Astrocyte (in vitro differentiated cells and primary cell): Measurements from ENCODE around the gene MEAK7. TPM values are rescaled to one million over a fixed set of nuclear protein-coding genes. Genes with fewer than 3 reads are reported as not detected.

Experiments
- DNase-seq: peaks from one replicate; pipeline ENCODE4 v3.0.0-alpha.2; 2010; ENCODE audit warnings: low read depth
- FAIRE-seq: peaks from 2 replicates; lab custom pipeline; 2011; peaks lifted over from hg19 to GRCh38; lab: Jason Lieb, UNC
- H2AFZ ChIP-seq: 2 replicates; pipeline ENCODE4 v1.6.0; 2012; ENCODE audit warnings: low read depth, low read length, inconsistent platforms
- H3K27ac ChIP-seq: 2 replicates; pipeline ENCODE4 v1.5.1; 2011; ENCODE audit warnings: low read depth, low read length, inconsistent platforms
- H3K27me3 ChIP-seq: 2 replicates; pipeline ENCODE4 v1.6.0; 2011; ENCODE audit warnings: low read length, inconsistent platforms; ENCODE audit not compliant: insufficient read depth
- H3K36me3 ChIP-seq: 2 replicates; pipeline ENCODE4 v1.5.1; 2011; ENCODE audit warnings: low read length, inconsistent platforms; ENCODE audit not compliant: insufficient read depth
- H3K4me1 ChIP-seq: 2 replicates; pipeline ENCODE4 v1.5.1; 2011; ENCODE audit warnings: low read length, inconsistent platforms; ENCODE audit not compliant: insufficient read depth
- H3K4me2 ChIP-seq: 2 replicates; pipeline ENCODE4 v1.6.0; 2012; ENCODE audit warnings: low read length, inconsistent platforms
- H3K4me3 ChIP-seq: 2 replicates; pipeline ENCODE4 v1.5.1; 2011; ENCODE audit warnings: low read depth, mild to moderate bottlenecking, low read length, inconsistent platforms; ENCODE audit not compliant: insufficient read depth
- H3K79me2 ChIP-seq: 2 replicates; pipeline ENCODE4 v1.6.0; 2012; ENCODE audit warnings: mild to moderate bottlenecking, low read length, inconsistent platforms; ENCODE audit not compliant: insufficient read depth
- H3K9ac ChIP-seq: 2 replicates; pipeline ENCODE4 v1.6.0; 2012; ENCODE audit warnings: mild to moderate bottlenecking, low read length, inconsistent platforms
- H3K9me3 ChIP-seq: 2 replicates; pipeline ENCODE4 v1.5.1; 2012; ENCODE audit warnings: low read depth, mild to moderate bottlenecking, low read length, inconsistent platforms; ENCODE audit not compliant: insufficient read depth
- H4K20me1 ChIP-seq: 2 replicates; pipeline ENCODE4 v1.6.0; 2012; ENCODE audit warnings: low read length, inconsistent platforms; ENCODE audit not compliant: insufficient read depth
- H3K27ac Mint-ChIP-seq: one replicate; pipeline ENCODE4 v1.8.0; 2021; ENCODE audit warnings: mild to moderate bottlenecking, mixed read lengths; ENCODE audit not compliant: unreplicated experiment
- H3K27me3 Mint-ChIP-seq: one replicate; pipeline ENCODE4 v1.8.0; 2021; ENCODE audit warnings: low read depth, mixed read lengths; ENCODE audit not compliant: unreplicated experiment
- H3K36me3 Mint-ChIP-seq: one replicate; pipeline ENCODE4 v1.8.0; 2021; ENCODE audit warnings: low read depth, mixed read lengths; ENCODE audit not compliant: unreplicated experiment
- H3K4me1 Mint-ChIP-seq: one replicate; pipeline ENCODE4 v1.8.0; 2021; ENCODE audit warnings: low read depth, mixed read lengths; ENCODE audit not compliant: unreplicated experiment
- H3K4me3 Mint-ChIP-seq: one replicate; pipeline ENCODE4 v1.8.0; 2021; ENCODE audit warnings: mild to moderate bottlenecking, moderate library complexity, mixed read lengths; ENCODE audit not compliant: unreplicated experiment
- H3K9me3 Mint-ChIP-seq: one replicate; pipeline ENCODE4 v1.8.0; 2021; ENCODE audit warnings: mild to moderate bottlenecking, mixed read lengths; ENCODE audit not compliant: unreplicated experiment
- EZH2 ChIP-seq: IDR thresholded peaks from 2 replicates; pipeline ENCODE4 v1.6.1; 2012; ENCODE audit warnings: mild to moderate bottlenecking, low read length, inconsistent platforms; ENCODE audit not compliant: insufficient read depth
- total RNA-seq: library from RNA; stranded (reverse); gene quantifications from 2 replicates; pipeline ENCODE4 v1.2.1, GENCODE V29; 2021
- TF ChIP-seq, protein P1 (sequence below): IDR thresholded peaks from 2 replicates; pipeline ENCODE4 v1.5.1; 2011; ENCODE audit warnings: low read depth, mild to moderate bottlenecking, inconsistent platforms, low read length, moderate library complexity; ENCODE audit not compliant: insufficient read depth

Gene MEAK7
- total RNA-seq, 1 donor from 2014 or later = 41.3 TPM

DNA sequence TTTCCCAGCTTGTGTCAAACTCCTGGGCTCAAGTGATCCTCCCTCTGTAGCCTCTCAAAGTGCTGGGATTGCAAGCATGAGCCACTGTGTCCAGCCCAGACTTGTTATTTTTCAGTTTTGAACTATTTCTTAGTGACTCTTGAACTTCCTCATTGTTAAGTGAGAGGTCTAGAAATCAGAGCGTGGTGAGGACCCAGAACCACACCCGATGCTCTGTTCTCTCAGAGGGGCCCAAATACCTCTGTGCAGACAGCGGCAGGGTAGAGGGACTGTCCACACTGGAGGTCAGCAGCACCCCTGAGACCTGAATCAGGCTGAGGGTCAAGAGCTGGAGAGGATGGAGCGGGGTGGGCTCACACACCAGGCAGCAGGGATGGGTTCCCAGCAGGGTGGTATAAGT is 47.7 kb upstream of the MEAK7 start:
- H3K79me2 ChIP-seq = no peaks in the 10 kb centered on the region
- no peak overlapping the region for H2AFZ ChIP-seq
- Mint-ChIP-seq H3K4me3 (no peak overlapping the region), H3K9me3 (no peaks in the 10 kb centered on the region), H3K27me3 (no peaks in the 10 kb centered on the region), H3K4me1 (peaks cover 20% of the 10 kb centered on the region), H3K27ac (no peak overlapping the region), H3K36me3 (no peaks in the 10 kb centered on the region)
- H3K27me3 ChIP-seq = no peaks in the 10 kb centered on the region
- H3K9me3 ChIP-seq = no peaks in the 10 kb centered on the region
- TF ChIP-seq, protein P1, sequence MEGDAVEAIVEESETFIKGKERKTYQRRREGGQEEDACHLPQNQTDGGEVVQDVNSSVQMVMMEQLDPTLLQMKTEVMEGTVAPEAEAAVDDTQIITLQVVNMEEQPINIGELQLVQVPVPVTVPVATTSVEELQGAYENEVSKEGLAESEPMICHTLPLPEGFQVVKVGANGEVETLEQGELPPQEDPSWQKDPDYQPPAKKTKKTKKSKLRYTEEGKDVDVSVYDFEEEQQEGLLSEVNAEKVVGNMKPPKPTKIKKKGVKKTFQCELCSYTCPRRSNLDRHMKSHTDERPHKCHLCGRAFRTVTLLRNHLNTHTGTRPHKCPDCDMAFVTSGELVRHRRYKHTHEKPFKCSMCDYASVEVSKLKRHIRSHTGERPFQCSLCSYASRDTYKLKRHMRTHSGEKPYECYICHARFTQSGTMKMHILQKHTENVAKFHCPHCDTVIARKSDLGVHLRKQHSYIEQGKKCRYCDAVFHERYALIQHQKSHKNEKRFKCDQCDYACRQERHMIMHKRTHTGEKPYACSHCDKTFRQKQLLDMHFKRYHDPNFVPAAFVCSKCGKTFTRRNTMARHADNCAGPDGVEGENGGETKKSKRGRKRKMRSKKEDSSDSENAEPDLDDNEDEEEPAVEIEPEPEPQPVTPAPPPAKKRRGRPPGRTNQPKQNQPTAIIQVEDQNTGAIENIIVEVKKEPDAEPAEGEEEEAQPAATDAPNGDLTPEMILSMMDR = no peak
- TF ChIP-seq EZH2 = no peak
- no peak overlapping the region for H3K4me2 ChIP-seq
- DNase-seq (no peak), FAIRE-seq (no peak)
- no peak overlapping the region for H3K4me3 ChIP-seq
- H3K27ac ChIP-seq = no peak overlapping the region
- H3K9ac ChIP-seq = no peak overlapping the region
- no peaks in the 10 kb centered on the region for H4K20me1 ChIP-seq
- no peaks in the 10 kb centered on the region for H3K36me3 ChIP-seq
- H3K4me1 ChIP-seq = peaks cover 10% of the 10 kb centered on the region

DNA sequence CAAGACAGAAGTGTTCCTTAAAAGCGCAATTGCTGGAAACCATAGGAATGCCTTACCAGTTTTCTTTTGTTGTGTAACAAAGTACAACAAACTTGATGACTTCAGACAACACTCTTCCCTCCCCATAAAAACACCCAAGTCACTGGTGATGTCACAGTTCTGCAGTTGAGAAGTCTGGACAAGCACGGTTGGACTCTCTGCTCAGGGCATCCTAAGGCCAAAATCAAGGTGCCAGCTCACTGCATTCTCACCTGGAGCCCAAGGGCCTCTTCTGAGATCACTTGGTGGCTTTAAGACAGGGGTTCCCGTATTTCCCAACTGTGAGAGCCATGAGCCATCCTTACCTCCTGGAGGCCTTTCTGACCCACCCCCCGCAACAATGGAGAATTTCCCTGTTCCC is 45.6 kb upstream of the MEAK7 start:
- Histone ChIP-seq H3K36me3 (no peaks in the 10 kb centered on the region), H3K79me2 (no peaks in the 10 kb centered on the region), H3K27me3 (peaks cover 4% of the 10 kb centered on the region), H3K9me3 (no peaks in the 10 kb centered on the region), H3K4me2 (no peak overlapping the region), H3K9ac (no peak overlapping the region), H4K20me1 (no peaks in the 10 kb centered on the region), H3K27ac (no peak overlapping the region), H3K4me3 (no peak overlapping the region), H2AFZ (no peak overlapping the region), H3K4me1 (peaks cover 10% of the 10 kb centered on the region)
- H3K4me3 Mint-ChIP-seq = no peak overlapping the region
- TF ChIP-seq, protein P1 = no peak
- no peak for TF ChIP-seq EZH2
- peak overlapping the region; percentile 48 for H3K27ac Mint-ChIP-seq
- FAIRE-seq = no peak
- no peaks in the 10 kb centered on the region for H3K36me3 Mint-ChIP-seq
- peaks cover 2% of the 10 kb centered on the region for H3K9me3 Mint-ChIP-seq
- peaks cover 2% of the 10 kb centered on the region for H3K27me3 Mint-ChIP-seq
- H3K4me1 Mint-ChIP-seq = peaks cover 23% of the 10 kb centered on the region
- DNase-seq = no peak

GRCh38 chr16:84548971-84549844 is 44.7 kb upstream of the MEAK7 start:
- Histone ChIP-seq H3K4me1 (peaks cover 11% of the 10 kb centered on the region), H3K27me3 (peaks cover 4% of the 10 kb centered on the region), H3K4me3 (no peak overlapping the region), H3K9me3 (no peaks in the 10 kb centered on the region), H2AFZ (peak overlapping the region; percentile 61), H3K9ac (no peak overlapping the region), H3K79me2 (no peaks in the 10 kb centered on the region), H4K20me1 (no peaks in the 10 kb centered on the region), H3K27ac (no peak overlapping the region), H3K36me3 (no peaks in the 10 kb centered on the region), H3K4me2 (peak overlapping the region; percentile 45)
- peaks cover 2% of the 10 kb centered on the region for H3K9me3 Mint-ChIP-seq
- H3K4me1 Mint-ChIP-seq = peaks cover 27% of the 10 kb centered on the region
- H3K36me3 Mint-ChIP-seq = no peaks in the 10 kb centered on the region
- H3K27ac Mint-ChIP-seq = peak overlapping the region; percentile 69
- H3K4me3 Mint-ChIP-seq = no peak overlapping the region
- H3K27me3 Mint-ChIP-seq = peaks cover 5% of the 10 kb centered on the region
- FAIRE-seq (no peak), DNase-seq (no peak)
- TF ChIP-seq, protein P1 = no peak
- no peak for TF ChIP-seq EZH2
